Esophagus squamous epithelium (tissue), 5 donors: Measurements from ENCODE around the gene PLEKHA8. TPM values are rescaled to one million over a fixed set of nuclear protein-coding genes. Genes with fewer than 3 reads are reported as not detected.

Experiments used
- DNase-seq: peaks from one replicate; lab custom pipeline; 2025; lab: John Stamatoyannopoulos, UW
- H3K27ac ChIP-seq, 4 donors: fragments of 200-600 bp; sonication (generic); one replicate each; pipeline ENCODE4 v1.5.1; 2016 to 2019; ENCODE audit warnings: mild to moderate bottlenecking in 1 of 4
- H3K27me3 ChIP-seq, 4 donors: fragments of 200-600 bp; sonication (generic); 1 replicate in 3 of 4; 2 replicates in 1 of 4; pipeline versions ENCODE4 v1.5.1 to v1.6.0; 2017 to 2021; ENCODE audit warnings: antibody characterized with exemption in 1 of 4
- H3K36me3 ChIP-seq, 3 donors: fragments of 200-600 bp; sonication (generic); one replicate each; pipeline ENCODE4 v1.5.1; 2016 to 2019
- H3K4me1 ChIP-seq, 3 donors: fragments of 200-600 bp; sonication (generic); one replicate each; pipeline ENCODE4 v1.5.1; 2017 to 2019
- H3K4me3 ChIP-seq, 4 donors: fragments of 200-600 bp; sonication (generic); 1 replicate in 3 of 4; 2 replicates in 1 of 4; pipeline ENCODE4 v1.5.1; 2016 to 2019; ENCODE audit warnings: mild to moderate bottlenecking in 2 of 4, moderate library complexity in 1 of 4
- H3K9me3 ChIP-seq, 3 donors: fragments of 200-600 bp; sonication (generic); one replicate each; pipeline ENCODE4 v1.5.1; 2016 to 2019
- POLR2A ChIP-seq, 4 donors: fragments of 450-650 bp; IDR thresholded peaks; one replicate each; pipeline ENCODE4 v1.6.1; 2017; ENCODE audit warnings: antibody characterized with exemption in 4 of 4, mild to moderate bottlenecking in 4 of 4, moderate library complexity in 3 of 4
- whole genome bisulfite sequencing, 2 donors: methylation state at CpG; one replicate each; pipeline ENCODE4 v1.1.5; 2018; 5-methylcytosine and 5-hydroxymethylcytosine counted together
- intact Hi-C: fragments of 100-400 bp; cut with DNase I; formaldehyde crosslinking; loops from one replicate; pipeline ENCODE4 v1.15.0; 2022
- total RNA-seq, 4 donors: library from RNA; depleted of rRNA; stranded (reverse); fragments of >200 nt; gene quantifications; one replicate each; pipeline ENCODE4 v1.1.0, GENCODE V29; 2016
- TF ChIP-seq, protein P1 (sequence below), 6 experiments: fragments of 450-650 bp in 4 of 6; fragments of 200-600 bp in 2 of 6; sonication (generic) in 2 of 6; IDR thresholded peaks; one replicate each; pipeline ENCODE4 v1.5.1; 2016 to 2019; ENCODE audit warnings: antibody characterized with exemption in 6 of 6, mild to moderate bottlenecking in 4 of 6, moderate library complexity in 4 of 6
- donor health status: DM: yes; HTN: yes; CAD: no.

The PLEKHA8 gene
- total RNA-seq, 4 donors from 2014 or later, result 5.1 to 10.5 (median 5.9) TPM

- peak within 1 kb of the TSS; percentile 71 to 94 (median 92) for H3K4me3 ChIP-seq
- TF ChIP-seq POLR2A (IDR thresholded peaks at IDR 0.05), result no peak
- TF ChIP-seq, protein P1, sequence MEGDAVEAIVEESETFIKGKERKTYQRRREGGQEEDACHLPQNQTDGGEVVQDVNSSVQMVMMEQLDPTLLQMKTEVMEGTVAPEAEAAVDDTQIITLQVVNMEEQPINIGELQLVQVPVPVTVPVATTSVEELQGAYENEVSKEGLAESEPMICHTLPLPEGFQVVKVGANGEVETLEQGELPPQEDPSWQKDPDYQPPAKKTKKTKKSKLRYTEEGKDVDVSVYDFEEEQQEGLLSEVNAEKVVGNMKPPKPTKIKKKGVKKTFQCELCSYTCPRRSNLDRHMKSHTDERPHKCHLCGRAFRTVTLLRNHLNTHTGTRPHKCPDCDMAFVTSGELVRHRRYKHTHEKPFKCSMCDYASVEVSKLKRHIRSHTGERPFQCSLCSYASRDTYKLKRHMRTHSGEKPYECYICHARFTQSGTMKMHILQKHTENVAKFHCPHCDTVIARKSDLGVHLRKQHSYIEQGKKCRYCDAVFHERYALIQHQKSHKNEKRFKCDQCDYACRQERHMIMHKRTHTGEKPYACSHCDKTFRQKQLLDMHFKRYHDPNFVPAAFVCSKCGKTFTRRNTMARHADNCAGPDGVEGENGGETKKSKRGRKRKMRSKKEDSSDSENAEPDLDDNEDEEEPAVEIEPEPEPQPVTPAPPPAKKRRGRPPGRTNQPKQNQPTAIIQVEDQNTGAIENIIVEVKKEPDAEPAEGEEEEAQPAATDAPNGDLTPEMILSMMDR (IDR thresholded peaks at IDR 0.05), result peak in 1 of 6 experiments; percentile 11
- DNase-seq, result peak; percentile 79
- peak within 1 kb of the TSS; percentile 83 to 95 (median 93) for H3K27ac ChIP-seq
- intact Hi-C loops, result no loop called here
- no peaks in the 10 kb centered on the region for H3K9me3 ChIP-seq
- peaks cover 22 to 59% (median 25%) of the 10 kb centered on the region in 3 donors for H3K4me1 ChIP-seq
- WGBS, 2 donors, result 0% methylated on average over 18 to 20 of the region's 35 CpGs
- no peaks in the 10 kb centered on the region for H3K36me3 ChIP-seq
- no peaks in the 10 kb centered on the region for H3K27me3 ChIP-seq
These were observed 1.8 kb upstream of the PLEKHA8 start, which contains the start of gene FKBP14 for GRCh38 chr7:30026229-30027064. Gene FKBP14, minus strand, starts transcription at chr7:30026702. Its CDS starts 194 bp downstream, at chr7:30026508.

GRCh38 chr7:30027065-30027456, 1.2 kb upstream of the PLEKHA8 start:
- peaks cover 22 to 59% (median 25%) of the 10 kb centered on the region in 3 donors for H3K4me1 ChIP-seq

GRCh38 chr7:30027740-30028215, 434 bp upstream of the PLEKHA8 start:
- 1% methylated on average over 6 to 8 of the region's 9 CpGs for WGBS, 2 donors
- no peaks in the 10 kb centered on the region for H3K9me3 ChIP-seq
- intact Hi-C loops, result no loop called here
- TF ChIP-seq, protein P1 (IDR thresholded peaks at IDR 0.05), result no peak
- TF ChIP-seq POLR2A (IDR thresholded peaks at IDR 0.05), result no peak
- DNase-seq, result no peak
- H3K4me3 ChIP-seq, result peak overlapping the region; percentile 71 to 94 (median 92)
- H3K36me3 ChIP-seq, result no peaks in the 10 kb centered on the region
- H3K4me1 ChIP-seq, result peaks cover 22 to 65% (median 25%) of the 10 kb centered on the region in 3 donors
- peak overlapping the region; percentile 83 to 95 (median 93) for H3K27ac ChIP-seq
- H3K27me3 ChIP-seq, result no peaks in the 10 kb centered on the region

More at GRCh38 chr7:30027065-30027456, 1.2 kb upstream of the PLEKHA8 start:
- DNase-seq, result no peak
- H3K27me3 ChIP-seq, result no peaks in the 10 kb centered on the region
- no peaks in the 10 kb centered on the region for H3K36me3 ChIP-seq
- TF ChIP-seq, protein P1 (IDR thresholded peaks at IDR 0.05), result no peak
- no peak for TF ChIP-seq POLR2A (IDR thresholded peaks at IDR 0.05)
- peak overlapping the region; percentile 71 to 94 (median 92) for H3K4me3 ChIP-seq
- peak overlapping the region; percentile 83 to 95 (median 93) for H3K27ac ChIP-seq
- intact Hi-C loops, result no loop called here
- no peaks in the 10 kb centered on the region for H3K9me3 ChIP-seq
- WGBS, 2 donors, result 0 to 2% methylated on average over 9 to 10 of the region's 10 CpGs

DNA sequence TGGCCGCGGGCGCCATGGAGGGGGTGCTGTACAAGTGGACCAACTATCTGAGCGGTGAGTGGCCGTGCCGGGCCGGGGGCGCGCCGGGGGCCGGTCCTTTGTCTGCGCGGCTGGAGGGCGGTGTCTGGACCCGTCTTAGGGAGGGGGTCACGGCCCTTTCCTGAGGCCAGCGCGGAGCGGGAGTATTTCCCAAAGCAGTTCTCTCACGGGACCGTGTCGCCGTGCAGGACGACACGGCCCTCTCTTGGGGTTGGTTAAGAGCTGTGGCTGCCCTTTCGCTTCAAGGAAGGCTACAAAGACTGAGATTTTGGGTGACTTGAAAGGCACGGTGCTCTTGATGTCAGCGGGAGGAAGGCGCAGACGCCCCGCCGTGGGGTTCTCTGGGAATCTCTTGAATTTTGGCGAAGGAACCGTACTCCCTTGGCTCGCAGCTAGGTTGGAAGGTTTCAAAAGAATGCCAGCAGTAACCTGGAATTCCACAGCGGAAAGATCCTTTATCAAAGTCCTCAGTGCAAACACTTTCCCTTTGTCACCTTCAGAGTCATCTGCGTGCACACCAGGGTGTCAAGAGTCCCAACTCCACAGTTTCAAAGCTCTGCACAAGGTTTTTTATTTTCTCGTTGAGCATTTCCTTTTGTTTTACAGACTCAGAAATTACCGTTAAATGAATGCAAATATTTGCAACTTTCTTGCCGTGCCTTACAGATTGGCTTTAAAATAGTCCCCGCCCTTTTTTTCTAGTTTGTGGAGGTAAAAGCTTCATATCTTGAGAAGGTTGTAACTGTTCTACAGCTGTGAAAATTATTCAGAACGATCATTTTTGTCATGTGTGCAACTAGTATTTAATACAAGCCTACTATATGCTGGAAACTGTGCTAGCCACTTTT, 780 bp downstream of the PLEKHA8 start:
- no peaks in the 10 kb centered on the region for H3K9me3 ChIP-seq
- no peaks in the 10 kb centered on the region for H3K36me3 ChIP-seq
- no peak for TF ChIP-seq POLR2A (IDR thresholded peaks at IDR 0.05)
- TF ChIP-seq, protein P1 (IDR thresholded peaks at IDR 0.05), result peak in 1 of 6 experiments; percentile 17
- peak overlapping the region; percentile 83 to 95 (median 93) for H3K27ac ChIP-seq
- H3K27me3 ChIP-seq, result no peaks in the 10 kb centered on the region
- H3K4me3 ChIP-seq, result peak overlapping the region; percentile 71 to 94 (median 92)
- DNase-seq, result no peak
- WGBS, 2 donors, result 0% methylated on average over 16 to 20 of the region's 42 CpGs
- intact Hi-C loops, result no loop called here
- H3K4me1 ChIP-seq, result peaks cover 22 to 56% (median 22%) of the 10 kb centered on the region in 3 donors
